H54 (cell line): ENCODE data around the gene SV2C.

Experiments
- DNase-seq: peaks from one replicate; pipeline ENCODE4 v3.0.0; 2011; ENCODE audit warnings: low spot score, mixed read lengths; ENCODE audit not compliant: insufficient read length
- FAIRE-seq: peaks from 3 replicates; lab custom pipeline; 2011; peaks lifted over from hg19 to GRCh38; lab: Jason Lieb, UNC
- POLR2A ChIP-seq: IDR thresholded peaks from 2 replicates; pipeline ENCODE4 v1.6.1; 2011; ENCODE audit warnings: low read depth, mild to moderate bottlenecking, low read length

The SV2C gene

DNA sequence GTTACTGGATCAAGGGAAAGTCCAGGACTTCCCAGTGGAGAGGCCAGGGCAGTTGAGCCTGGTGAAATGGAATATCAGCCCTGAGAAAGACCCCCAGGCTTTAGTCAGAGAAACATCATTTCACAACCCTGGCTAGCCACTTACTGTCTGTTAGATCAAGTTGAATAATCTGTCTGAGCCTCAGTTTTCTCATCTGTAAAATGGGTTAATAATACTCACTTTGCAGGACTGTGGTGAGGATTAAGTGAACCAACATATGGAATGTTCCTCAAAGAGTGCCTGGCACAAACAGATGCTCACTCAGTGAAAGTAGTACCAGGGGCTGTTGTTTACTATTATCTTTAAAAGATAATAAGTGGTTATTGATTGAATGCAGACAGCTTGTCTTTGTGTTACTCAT lies 110.5 kb downstream of the SV2C start:
- no peak for DNase-seq
- no peak for FAIRE-seq
- TF ChIP-seq POLR2A, result no peak

DNA sequence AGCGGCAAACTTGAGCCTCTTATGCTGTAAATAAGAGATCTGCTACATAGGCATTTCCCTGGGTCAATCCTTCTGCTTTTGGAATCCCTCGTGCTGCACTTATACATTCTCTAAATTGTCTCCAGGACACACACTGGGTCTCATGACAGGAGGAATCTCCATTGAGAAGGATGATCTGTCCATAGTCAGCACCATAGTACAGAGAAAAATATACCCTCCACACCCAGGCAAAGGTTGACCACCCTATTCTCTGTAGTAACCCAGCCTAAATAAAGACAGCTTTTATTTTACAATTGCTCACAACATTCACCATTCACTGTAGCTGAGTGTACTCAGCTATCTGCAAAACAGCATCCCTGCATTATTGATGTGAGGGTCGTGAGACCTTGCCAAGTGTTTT lies 111.2 kb downstream of the SV2C start:
- FAIRE-seq, result no peak
- no peak for TF ChIP-seq POLR2A
- DNase-seq, result no peak

DNA sequence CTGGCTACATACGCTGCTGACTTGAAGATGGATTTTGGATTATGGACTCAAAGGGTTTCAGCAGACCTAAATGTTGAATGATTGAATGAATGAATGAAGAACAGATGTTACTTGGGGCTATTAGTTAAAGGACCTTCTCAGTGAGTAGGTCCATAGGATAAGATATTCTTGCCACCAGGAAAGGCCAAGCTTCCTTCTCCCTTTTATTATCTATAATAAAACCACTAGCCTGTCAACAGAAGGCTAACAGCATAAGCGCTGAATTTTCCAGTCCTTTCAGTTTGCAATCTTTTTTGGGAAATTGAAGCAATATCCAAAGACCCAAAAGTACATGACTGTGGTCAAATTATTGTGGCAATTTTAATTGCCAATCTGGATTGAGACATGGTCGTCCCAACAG lies 113.3 kb downstream of the SV2C start:
- no peak for FAIRE-seq

DNA sequence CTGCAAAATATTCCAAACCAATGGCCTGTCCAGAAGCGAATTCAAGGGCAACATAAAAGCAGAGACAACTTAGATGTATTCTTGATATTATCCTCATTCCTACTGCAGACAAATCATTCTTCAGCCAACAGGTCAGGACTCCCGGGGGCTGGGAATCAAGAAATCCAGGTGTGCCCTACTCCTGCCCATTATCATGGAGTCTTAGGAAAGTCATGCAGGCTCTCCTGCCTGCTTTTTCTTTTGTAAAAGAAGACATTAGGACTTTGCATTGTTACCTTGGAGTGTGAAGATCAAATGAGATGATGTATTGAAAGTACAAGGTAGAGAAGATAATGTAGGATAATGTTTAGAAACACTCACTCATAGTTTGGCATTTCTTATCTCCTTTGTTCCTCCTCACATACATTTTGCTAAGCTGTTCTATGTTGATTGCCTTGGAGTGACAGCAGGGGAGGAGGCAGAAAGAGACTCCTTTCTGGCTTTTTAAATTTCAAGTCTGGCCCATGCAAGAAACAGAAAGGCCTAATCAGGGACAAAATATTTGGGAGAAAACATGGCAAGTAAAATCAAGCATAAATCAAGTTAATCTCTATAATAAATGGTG lies 113.8 kb downstream of the SV2C start:
- no peak for DNase-seq
- no peak for TF ChIP-seq POLR2A
- FAIRE-seq, result no peak

More for the DNA sequence above, 113.3 kb downstream of the SV2C start:
- no peak for DNase-seq
- TF ChIP-seq POLR2A, result no peak

DNA sequence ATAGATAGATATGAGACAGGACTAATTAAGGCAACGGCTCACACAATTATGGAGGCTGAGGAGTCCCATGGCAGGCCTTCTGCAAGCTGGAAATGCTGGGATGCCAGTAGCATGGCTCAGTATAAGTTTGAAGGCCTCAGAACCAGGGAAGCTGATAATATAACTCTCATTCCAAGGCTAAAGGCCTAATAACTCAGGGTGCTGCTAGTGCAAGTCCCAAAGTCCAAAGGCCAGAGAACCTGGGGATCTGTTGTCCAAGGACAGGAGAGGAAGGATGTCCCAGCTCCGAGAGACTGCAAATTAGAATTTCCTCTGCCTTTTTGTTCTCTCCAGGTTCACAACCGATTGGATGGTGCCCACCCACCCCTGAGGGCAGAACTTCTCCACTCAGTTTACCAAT lies 114.5 kb downstream of the SV2C start:
- DNase-seq, result no peak
- no peak for FAIRE-seq
- TF ChIP-seq POLR2A, result no peak

DNA sequence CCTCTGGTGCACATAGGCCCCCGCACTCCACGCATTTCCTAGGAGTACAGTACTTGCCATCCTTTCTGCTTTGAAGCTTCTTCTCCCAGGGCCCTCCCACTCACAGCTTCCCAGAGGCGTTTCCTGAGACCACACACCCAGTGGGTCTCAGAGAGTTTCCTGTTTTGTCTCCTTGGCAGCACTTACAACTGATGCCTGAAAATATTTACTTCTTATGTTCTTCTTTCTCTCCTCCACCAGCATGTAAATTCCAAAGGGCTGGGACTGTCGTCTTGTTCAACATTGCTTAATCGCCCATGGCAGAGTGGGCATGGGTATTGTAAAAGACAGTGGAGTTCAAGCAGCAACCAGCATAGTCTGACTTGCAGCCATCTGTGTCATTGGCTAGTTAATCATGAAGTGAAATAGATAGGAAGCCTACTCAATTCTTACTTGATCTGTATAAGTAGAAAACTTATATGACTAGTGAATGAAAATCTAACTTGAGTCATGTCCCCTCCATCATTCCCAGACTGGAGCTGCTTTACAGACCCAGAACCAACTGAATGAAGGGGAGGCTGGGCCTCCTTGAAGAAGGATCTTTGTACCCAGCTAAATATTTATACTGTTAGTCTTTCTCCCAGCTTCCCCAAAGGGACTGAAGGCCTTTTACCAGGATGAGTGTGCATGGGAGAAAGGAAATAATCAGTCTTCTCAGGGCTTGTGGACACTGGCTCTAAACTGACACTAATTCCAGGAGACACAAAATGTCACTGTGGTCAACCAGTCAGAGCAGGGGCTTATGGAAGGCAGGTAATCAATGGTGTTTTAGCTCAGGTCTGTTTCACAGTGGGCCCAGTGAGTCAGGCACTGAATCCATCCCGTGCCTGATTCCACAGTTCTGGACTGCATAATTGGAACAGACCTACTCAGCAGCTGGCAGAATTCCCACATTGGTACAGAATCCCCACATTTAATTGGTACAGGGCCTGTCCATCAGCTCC lies 116.4 kb downstream of the SV2C start:
- DNase-seq, result no peak
- no peak for FAIRE-seq
- no peak for TF ChIP-seq POLR2A

DNA sequence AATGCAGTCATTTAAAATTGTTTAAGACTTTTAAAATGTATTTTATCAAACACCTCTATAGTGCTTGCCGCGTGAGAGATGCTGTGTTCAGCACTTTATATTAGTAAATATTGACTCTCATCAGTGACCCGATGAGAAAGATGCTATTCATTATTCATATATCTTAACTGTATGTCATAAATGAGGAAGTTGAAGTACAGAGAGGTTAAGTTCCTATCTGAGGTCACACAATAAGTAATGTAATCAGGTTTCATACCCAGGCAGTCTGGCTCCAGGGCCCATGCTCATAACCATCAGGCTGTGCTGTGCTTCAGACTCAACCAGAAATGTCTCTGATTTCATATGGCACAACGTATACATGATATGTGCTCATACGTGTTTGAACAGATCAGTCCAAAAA lies 119.0 kb downstream of the SV2C start:
- no peak for DNase-seq
- FAIRE-seq, result no peak
- no peak for TF ChIP-seq POLR2A

DNA sequence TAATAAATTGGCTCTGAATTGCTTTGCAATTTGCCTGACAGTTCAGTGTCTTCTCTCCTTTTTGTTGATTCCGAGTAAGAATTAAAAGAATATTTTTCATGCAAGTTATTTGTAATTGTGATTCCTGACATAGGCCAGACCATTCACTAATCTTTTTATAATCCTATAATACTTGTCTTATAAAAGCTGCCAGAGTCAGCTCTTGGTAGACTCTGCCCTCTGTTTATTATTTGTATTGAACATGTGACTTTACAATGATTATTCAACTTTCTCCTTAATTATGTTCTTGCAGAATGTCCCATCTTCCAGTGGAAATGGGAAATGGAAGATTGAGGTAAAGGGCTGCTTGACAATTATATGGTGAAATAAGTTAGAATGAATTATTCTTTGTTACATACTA lies 121.0 kb downstream of the SV2C start:
- DNase-seq (no peak), FAIRE-seq (no peak)
- no peak for TF ChIP-seq POLR2A

DNA sequence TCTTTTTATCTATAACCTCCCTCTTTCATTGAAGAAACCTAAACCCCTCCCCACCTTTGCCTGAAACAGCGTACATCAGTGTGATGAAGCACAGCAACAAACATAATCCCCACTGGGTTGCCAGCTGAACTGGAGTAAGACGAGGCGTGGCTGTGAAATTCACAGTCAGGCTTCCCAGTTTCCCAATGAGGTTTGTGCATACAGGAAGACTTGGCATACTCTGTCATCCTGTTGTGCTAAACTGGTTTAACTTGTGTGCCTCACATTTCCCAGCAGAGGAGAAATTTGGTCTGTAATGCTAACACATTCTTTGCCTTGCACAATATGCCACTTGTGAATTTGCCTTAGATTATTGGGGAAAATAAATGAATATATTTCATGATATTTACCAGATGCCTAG lies 121.5 kb downstream of the SV2C start:
- DNase-seq (no peak), FAIRE-seq (no peak)
- TF ChIP-seq POLR2A, result no peak

DNA sequence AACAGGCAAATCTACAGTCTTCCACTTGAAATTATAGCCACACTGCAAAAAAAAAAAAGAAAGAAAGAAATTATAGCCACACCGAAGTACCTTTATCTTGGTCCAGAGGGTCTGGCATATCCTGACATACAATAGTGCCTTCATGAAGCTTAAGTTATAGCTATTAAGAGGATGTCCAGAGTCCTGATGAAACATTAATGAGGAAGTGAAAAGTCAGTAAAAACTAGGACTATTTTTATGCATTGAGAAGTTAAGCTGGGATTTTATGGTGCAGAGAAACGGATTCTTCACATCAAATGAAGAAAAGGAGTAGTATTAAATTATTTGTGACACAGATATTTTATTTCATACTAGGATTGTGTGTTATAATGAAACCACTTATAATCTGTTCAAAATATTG lies 123.9 kb downstream of the SV2C start:
- DNase-seq (no peak), FAIRE-seq (no peak)
- no peak for TF ChIP-seq POLR2A

DNA sequence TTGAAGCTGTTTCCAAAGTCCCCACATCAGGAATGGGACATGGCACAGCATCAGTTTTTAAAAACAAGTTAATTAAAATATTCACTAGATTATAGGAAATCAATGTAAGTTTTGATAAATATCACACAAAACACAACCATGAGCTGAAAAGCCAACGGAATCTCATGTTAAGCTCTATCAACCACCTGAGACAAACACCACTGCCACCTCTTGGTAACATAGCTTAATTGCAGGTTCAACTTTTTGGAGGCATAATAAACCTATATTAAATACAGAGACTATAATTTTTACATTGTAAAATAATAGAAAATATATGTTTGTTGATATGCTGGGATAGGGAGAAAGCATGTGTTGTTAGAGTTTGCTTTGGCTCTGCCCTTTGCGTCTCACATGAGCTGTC lies 126.1 kb downstream of the SV2C start:
- DNase-seq (no peak), FAIRE-seq (no peak)
- TF ChIP-seq POLR2A, result no peak

DNA sequence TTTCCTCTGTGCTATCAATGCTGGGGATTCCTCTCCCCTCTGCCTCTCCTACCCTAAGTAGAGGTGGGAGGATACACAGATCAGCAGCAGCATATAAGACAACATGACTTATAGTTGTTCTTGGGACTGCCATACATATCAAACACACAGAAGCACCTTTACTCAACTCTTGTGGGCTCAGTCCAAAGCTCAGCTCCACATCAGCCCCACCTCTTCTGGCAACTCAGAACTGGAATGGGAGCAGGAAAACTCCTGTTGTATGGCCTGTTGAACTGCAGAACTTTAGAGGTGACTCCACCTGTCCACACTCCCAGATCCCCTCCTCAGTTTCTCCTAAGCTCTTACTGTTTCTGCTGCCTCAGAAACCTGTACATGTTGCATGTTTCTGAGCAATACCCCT lies 127.8 kb downstream of the SV2C start:
- DNase-seq (no peak), FAIRE-seq (no peak)
- TF ChIP-seq POLR2A, result no peak

DNA sequence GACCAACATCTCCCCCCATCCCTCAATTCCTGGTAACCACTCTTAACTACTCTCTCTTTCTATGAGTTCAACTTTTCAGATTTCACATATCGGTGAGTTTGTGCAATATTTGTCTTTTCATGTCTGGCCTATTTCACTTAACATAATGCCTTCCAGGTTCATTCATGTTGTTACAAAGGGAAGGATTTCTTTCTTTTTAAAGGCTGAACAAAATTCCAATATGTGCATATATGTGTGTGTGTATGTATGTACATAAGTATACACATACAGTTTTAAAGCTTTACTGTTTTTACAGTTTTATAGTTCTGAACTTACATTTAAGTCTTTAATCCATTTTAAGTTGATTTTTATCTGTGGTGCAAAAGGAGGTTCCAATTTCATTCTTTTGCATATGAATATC lies 130.7 kb downstream of the SV2C start:
- DNase-seq (no peak), FAIRE-seq (no peak)
- no peak for TF ChIP-seq POLR2A

DNA sequence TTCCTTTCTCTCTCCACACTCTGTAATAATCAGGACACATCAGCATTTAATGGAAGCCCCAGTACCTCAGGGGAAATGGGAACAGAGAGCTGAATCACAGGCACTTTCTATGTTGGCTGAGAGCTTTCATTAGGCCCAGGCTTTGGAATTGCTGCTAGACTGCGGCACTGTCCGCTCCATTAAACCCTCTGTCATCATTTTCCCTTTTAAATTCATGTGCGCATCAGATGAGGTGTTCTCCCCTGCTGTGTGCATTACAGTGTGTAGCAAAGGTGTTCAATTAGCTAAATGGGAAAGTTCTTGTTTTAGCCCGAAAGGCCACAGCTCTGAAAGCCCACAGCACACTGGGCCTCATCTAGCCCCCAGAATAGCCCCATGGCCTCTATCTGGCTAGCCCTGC lies 133.6 kb downstream of the SV2C start:
- no peak for DNase-seq
- no peak for FAIRE-seq
- no peak for TF ChIP-seq POLR2A

DNA sequence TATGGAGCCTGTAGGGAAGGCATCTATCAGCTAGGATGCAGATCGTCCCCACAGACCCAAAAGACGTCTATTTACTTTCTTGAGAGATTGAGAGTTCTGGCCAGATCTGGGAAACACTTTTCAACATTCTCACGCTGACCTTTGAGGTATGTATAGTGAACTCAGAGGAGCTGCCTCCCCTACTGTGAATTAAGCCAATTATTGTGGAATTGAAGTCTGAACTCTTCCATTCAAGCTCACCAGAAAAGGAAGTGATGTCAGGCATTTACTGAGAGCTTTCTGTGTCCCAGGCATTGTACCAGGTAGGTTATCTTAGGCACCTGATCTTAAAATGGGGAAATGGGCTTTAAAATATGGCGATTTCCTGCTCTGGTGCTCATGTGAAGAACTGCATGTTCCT lies 136.5 kb downstream of the SV2C start:
- TF ChIP-seq POLR2A, result no peak
- DNase-seq, result no peak
- FAIRE-seq, result no peak
